Rectal smooth muscle tissue (tissue), 1 donor: ENCODE measurements around the gene RFXANK.

Experiments used
- H3K27ac ChIP-seq: one replicate; pipeline ENCODE4 v1.7.0; 2013; ENCODE audit warnings: low read depth, low read length, inconsistent platforms
- H3K27me3 ChIP-seq: one replicate; pipeline ENCODE4 v1.7.0; 2013; ENCODE audit warnings: low read length; ENCODE audit not compliant: control insufficient read depth, insufficient read depth
- H3K36me3 ChIP-seq: one replicate; pipeline ENCODE4 v1.7.0; 2013; ENCODE audit warnings: low read length; ENCODE audit not compliant: control insufficient read depth, insufficient read depth
- H3K4me1 ChIP-seq: one replicate; pipeline ENCODE4 v1.7.0; 2013; ENCODE audit warnings: low read length; ENCODE audit not compliant: control insufficient read depth, insufficient read depth
- H3K4me3 ChIP-seq: one replicate; pipeline ENCODE4 v1.7.0; 2013; ENCODE audit warnings: low read length
- H3K9ac ChIP-seq: one replicate; pipeline ENCODE4 v1.7.0; 2013; ENCODE audit warnings: low read length

RFXANK gene

DNA sequence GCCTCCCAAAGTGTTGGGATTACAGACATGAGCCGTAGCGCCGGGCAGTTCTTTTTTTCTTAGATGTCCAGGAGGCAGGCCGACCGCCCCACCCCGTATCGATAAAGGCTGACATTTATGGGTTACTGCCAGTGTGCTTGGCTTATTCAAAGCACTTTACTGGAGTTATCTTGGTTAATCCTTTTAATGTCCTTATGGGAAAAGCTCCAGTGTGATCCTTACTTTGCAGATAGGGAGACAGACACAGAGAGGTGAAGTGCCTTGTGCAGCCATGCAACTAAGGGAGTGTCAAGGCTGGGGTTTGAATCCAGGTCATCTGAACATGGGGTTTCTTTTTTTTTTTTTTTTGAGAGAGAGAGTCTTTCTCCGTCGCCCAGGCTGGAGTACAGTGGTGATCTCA is 38.9 kb downstream of the RFXANK start:
- Histone ChIP-seq H3K4me3 (no peak overlapping the region), H3K27ac (no peak overlapping the region), H3K4me1 (no peaks in the 10 kb centered on the region), H3K36me3 (no peaks in the 10 kb centered on the region), H3K9ac (no peak overlapping the region), H3K27me3 (peaks cover 9% of the 10 kb centered on the region)

DNA sequence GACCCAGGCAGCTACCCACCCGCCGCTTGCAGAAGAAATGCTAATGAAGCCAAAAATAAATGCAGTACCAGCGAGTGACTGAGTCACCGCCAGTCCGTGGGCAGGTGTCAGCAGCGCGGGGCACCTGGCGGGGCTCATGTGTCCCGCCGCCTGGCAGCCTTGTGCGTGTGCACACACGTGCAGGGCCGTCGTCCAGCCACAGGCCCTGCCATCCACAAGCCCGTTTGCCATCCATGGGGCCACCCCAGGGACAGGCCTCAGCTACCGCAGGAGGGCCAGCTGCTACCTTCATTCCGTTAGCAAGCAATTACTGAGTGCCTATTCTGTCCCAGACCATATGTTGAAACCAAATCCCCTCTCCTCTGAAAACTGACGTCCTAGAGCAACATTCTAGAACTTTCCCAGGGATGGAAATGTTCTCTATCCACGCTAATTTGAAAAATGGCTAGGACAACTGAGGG is 40.2 kb downstream of the RFXANK start:
- no peaks in the 10 kb centered on the region for H3K4me1 ChIP-seq
- no peaks in the 10 kb centered on the region for H3K27me3 ChIP-seq
- no peak overlapping the region for H3K27ac ChIP-seq
- no peak overlapping the region for H3K9ac ChIP-seq
- no peaks in the 10 kb centered on the region for H3K36me3 ChIP-seq
- no peak overlapping the region for H3K4me3 ChIP-seq

DNA sequence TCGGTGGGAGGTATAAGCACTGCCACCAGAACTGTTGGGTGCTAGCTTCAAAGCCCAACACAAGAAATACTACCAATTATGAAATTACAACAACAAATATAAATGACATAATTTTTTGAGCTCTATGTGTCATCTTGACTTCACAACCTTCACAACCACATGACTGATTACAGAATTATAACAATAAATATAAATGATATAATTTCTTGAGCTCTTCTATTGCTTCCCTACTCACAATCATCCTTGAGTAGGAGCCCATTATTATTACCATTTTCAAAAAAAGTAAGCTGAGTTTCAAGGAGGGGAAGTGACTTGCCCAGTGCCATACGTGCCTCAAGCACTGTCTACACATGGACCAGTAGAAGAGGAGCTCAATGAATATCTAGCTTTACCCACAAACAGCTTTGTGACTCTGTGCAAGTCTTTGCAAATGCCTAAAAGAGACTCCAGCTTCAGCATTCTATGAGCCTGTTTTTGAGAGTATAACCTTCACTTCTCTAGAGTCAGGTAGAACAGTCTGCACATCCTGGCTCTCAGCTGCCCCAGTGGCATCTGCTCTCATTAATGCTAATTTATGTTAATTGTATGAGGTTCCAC is 42.3 kb downstream of the RFXANK start:
- Histone ChIP-seq H3K4me3 (no peak overlapping the region), H3K27ac (no peak overlapping the region), H3K36me3 (no peaks in the 10 kb centered on the region), H3K4me1 (no peaks in the 10 kb centered on the region), H3K27me3 (no peaks in the 10 kb centered on the region), H3K9ac (no peak overlapping the region)

DNA sequence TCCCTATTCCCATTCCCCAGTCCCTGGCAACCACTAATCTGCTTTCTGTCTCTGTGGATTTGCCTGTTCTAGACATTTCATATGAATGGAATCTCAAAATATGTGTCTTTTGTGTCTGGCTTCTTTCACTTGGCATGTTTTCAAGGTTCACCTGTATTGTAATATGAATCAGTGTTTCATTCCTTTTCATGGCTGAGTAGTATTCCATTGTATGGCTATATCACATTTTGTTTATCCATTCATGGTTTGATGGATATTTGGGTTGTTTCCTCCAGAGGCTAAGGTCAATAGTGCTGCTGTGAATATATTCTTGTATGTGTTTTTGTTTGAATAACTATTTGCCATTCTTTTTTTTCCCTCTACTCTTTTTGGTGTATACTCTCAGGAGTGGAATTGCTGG is 44.1 kb downstream of the RFXANK start:
- Histone ChIP-seq H3K36me3 (no peaks in the 10 kb centered on the region), H3K9ac (no peak overlapping the region), H3K27ac (no peak overlapping the region), H3K4me3 (no peak overlapping the region), H3K4me1 (no peaks in the 10 kb centered on the region), H3K27me3 (no peaks in the 10 kb centered on the region)

DNA sequence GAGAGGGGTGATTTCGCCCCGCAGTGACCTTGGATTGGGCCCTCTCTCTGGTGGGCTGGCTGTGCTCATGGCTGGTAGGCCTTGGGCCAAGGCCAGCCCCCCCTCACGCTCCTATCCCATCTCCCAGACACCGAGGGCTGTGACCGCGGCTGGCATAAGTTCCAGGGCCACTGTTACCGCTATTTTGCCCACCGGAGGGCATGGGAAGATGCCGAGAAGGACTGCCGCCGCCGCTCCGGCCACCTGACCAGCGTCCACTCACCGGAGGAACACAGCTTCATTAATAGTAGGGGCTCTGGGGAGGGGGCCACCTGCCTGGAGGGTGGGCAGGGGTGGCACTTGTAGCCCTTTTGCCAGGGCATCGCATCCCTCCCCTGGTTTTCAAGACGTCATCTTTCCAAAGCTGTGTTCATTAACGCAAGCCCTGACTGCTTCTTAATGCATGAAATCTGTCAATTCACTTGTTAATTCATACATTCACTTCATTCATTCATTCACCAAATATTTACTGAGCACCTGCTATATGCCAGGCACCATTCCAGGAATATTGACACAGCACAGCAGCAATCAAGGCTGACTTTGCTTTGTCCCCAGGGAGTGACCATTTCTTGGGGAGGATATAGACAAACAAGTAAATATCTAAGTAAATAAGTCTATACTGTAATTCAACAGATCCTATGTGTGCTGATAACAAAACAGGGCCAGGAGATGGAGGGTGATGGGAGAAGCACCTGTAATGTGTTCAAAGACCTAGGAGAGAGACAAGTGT is 46.3 kb downstream of the RFXANK start:
- Histone ChIP-seq H3K27ac (no peak overlapping the region), H3K4me1 (no peaks in the 10 kb centered on the region), H3K36me3 (no peaks in the 10 kb centered on the region), H3K9ac (no peak overlapping the region), H3K27me3 (no peaks in the 10 kb centered on the region), H3K4me3 (no peak overlapping the region)

DNA sequence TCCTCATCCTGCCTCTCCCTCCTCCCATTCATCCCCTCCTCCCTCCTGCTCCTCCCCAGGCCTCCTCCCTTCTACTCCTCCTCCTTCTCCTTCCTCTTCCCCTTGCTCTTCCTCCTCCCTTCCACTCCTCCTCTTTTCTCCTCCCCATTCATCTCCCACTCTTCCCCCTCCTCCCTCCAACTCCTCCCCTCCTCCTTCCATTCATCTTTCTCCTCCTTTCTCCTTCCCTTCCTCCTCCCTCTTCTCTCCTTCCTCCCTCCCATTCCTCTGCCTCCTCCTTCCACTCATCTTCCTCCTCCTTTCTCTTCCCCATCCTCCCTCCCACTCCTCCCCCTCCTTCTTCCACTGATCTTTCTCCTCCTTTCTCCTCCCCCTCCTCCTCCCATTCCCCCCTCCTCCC is 47.6 kb downstream of the RFXANK start:
- Histone ChIP-seq H3K27ac (no peak overlapping the region), H3K4me3 (no peak overlapping the region), H3K27me3 (no peaks in the 10 kb centered on the region), H3K9ac (no peak overlapping the region), H3K4me1 (no peaks in the 10 kb centered on the region), H3K36me3 (no peaks in the 10 kb centered on the region)

DNA sequence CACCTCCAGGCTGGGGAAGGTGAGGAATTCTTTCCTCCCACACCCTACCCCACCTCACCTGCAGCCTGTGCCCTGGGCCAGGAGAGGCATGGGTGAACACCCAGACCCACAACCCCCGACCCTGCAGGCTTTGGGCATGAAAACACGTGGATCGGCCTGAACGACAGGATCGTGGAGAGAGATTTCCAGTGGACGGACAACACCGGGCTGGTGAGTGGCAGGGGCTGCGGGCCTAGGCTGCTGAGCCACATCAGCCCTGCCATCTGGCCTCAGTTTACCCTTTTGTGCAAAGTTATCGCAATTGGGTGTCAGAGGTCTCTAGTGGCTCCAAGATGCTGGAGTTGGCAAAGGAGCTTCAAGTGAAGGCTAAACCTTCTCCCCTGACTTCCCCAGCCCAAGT is 48.4 kb downstream of the RFXANK start:
- no peaks in the 10 kb centered on the region for H3K27me3 ChIP-seq
- H3K27ac ChIP-seq = no peak overlapping the region
- no peaks in the 10 kb centered on the region for H3K36me3 ChIP-seq
- H3K4me1 ChIP-seq = no peaks in the 10 kb centered on the region
- H3K4me3 ChIP-seq = no peak overlapping the region
- no peak overlapping the region for H3K9ac ChIP-seq

DNA sequence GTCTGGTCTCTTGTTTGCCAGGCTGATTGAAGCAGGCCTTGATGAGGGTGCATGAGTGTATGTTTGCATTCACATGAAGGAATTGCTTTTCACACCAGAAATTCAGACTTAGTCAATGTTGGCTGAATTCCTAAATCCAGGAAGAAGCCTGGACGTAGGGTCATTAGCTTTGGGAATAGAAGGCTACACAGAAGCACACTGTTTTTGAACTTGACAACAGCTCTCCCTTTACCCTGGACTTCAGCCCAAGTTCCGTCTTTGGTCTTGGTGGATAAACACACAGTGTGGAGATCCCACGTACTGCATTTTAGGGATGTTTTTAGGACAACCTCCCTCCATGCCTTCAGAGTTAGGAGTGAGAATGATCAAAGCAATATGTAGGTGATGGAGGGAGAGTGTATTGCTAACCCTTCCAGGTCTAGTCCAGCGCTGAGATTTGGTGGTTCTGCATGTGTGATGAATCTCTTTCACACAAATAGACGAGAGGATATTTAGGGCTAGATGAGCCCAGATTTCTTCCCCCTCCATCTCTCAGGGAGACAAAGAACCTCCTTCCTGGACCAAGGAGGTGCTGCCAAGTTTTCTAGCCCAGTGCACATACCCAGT is 58.2 kb downstream of the RFXANK start:
- H3K27me3 ChIP-seq = no peaks in the 10 kb centered on the region
- no peaks in the 10 kb centered on the region for H3K36me3 ChIP-seq
- no peak overlapping the region for H3K9ac ChIP-seq
- no peak overlapping the region for H3K4me3 ChIP-seq
- no peaks in the 10 kb centered on the region for H3K4me1 ChIP-seq
- no peak overlapping the region for H3K27ac ChIP-seq
